ENCODE data around the gene PXMP4.

DNA sequence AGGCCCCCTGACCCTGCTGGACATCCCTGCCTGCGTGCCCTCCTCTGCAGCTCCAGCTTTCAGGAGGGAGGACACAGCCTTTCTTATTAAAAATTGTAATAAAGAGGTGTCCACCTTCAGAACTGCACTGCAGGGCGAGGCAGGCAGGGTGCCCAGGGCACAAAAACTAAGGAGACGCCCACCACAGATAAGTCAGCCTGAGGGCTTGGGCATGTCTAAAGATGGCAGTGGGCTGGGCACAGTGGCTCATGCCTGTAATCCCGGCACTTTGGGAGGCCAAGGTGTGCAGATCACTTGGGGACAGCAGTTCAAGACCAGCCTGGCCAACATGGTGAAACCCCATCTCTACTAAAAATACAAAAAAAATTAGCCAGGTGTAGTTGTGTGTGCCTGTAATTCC lies 64.9 kb downstream of the PXMP4 start:
- TF ChIP-seq CEBPB (IDR thresholded peaks at IDR 0.05): no peak
- TF ChIP-seq RAD21 (IDR thresholded peaks at IDR 0.05; ENCODE audit: low read depth): no peak
- TF ChIP-seq, protein P1, sequence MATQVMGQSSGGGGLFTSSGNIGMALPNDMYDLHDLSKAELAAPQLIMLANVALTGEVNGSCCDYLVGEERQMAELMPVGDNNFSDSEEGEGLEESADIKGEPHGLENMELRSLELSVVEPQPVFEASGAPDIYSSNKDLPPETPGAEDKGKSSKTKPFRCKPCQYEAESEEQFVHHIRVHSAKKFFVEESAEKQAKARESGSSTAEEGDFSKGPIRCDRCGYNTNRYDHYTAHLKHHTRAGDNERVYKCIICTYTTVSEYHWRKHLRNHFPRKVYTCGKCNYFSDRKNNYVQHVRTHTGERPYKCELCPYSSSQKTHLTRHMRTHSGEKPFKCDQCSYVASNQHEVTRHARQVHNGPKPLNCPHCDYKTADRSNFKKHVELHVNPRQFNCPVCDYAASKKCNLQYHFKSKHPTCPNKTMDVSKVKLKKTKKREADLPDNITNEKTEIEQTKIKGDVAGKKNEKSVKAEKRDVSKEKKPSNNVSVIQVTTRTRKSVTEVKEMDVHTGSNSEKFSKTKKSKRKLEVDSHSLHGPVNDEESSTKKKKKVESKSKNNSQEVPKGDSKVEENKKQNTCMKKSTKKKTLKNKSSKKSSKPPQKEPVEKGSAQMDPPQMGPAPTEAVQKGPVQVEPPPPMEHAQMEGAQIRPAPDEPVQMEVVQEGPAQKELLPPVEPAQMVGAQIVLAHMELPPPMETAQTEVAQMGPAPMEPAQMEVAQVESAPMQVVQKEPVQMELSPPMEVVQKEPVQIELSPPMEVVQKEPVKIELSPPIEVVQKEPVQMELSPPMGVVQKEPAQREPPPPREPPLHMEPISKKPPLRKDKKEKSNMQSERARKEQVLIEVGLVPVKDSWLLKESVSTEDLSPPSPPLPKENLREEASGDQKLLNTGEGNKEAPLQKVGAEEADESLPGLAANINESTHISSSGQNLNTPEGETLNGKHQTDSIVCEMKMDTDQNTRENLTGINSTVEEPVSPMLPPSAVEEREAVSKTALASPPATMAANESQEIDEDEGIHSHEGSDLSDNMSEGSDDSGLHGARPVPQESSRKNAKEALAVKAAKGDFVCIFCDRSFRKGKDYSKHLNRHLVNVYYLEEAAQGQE (IDR thresholded peaks at IDR 0.05; ENCODE audit: low read depth): no peak
- TF ChIP-seq TAF1 (IDR thresholded peaks at IDR 0.05; ENCODE audit: low read depth): no peak
- TF ChIP-seq EGR1 (IDR thresholded peaks at IDR 0.05): no peak
- TF ChIP-seq NFIC (IDR thresholded peaks at IDR 0.05): no peak
- TF ChIP-seq EP300 (IDR thresholded peaks at IDR 0.05; ENCODE audit: borderline replicate concordance): no peak
- no peak for TF ChIP-seq FOXM1 (IDR thresholded peaks at IDR 0.05; ENCODE audit: borderline replicate concordance, low read depth)
- TF ChIP-seq TCF12 (IDR thresholded peaks at IDR 0.05; ENCODE audit: low read depth): no peak
- no peak for TF ChIP-seq YY1 (IDR thresholded peaks at IDR 0.05; ENCODE audit: low read depth)
